H1 (cell line): Measurements from ENCODE around the gene MYO16. TPM values are rescaled to one million over a fixed set of nuclear protein-coding genes. Genes with fewer than 3 reads are reported as not detected.
A peak's percentile ranks its signal among the peaks of the same experiment; 100 is the strongest.

Source experiments
- CTCF ChIA-PET: fragments of 300-600 bp; sonication (Branson Sonifier 250); formaldehyde crosslinking; loops from one replicate; lab custom pipeline; 2021; ENCODE audit not compliant: partially characterized antibody; lab: Charles Lee
- POLR2A ChIA-PET: fragments of 300-600 bp; sonication (Branson Sonifier 250); formaldehyde crosslinking; loops from one replicate; lab custom pipeline; 2021; ENCODE audit warnings: inconsistent platforms; ENCODE audit not compliant: partially characterized antibody; lab: Charles Lee
- DNase-seq, 2 experiments: peaks; one replicate each; pipeline versions ENCODE4 v3.0.0 to v3.0.0-alpha.2; 2010 to 2022; ENCODE audit warnings: low spot score in 2 of 2, low read depth in 1 of 2, mixed read lengths in 1 of 2
- FAIRE-seq: peaks from 2 replicates; lab custom pipeline; 2011; peaks lifted over from hg19 to GRCh38; lab: Jason Lieb, UNC
- H2AFZ ChIP-seq: 2 replicates; pipeline ENCODE4 v1.8.1; 2012; ENCODE audit warnings: low read length, inconsistent platforms
- H2AK5ac ChIP-seq: 2 replicates; pipeline ENCODE4 v1.6.1; 2013; ENCODE audit warnings: low read depth, low read length
- H2BK120ac ChIP-seq: replicated peaks from 2 replicates; pipeline ENCODE3; 2013; ENCODE audit warnings: low read depth, low read length, inconsistent platforms
- H2BK12ac ChIP-seq: 2 replicates; pipeline ENCODE4 v1.6.1; 2013; ENCODE audit warnings: low read depth, low read length
- H2BK15ac ChIP-seq: 2 replicates; pipeline ENCODE4 v1.6.1; 2013; ENCODE audit warnings: low read length
- H2BK20ac ChIP-seq: 2 replicates; pipeline ENCODE4 v1.6.1; 2013; ENCODE audit warnings: low read length
- H2BK5ac ChIP-seq: 2 replicates; pipeline ENCODE4 v1.6.1; 2013; ENCODE audit warnings: low read depth, low read length
- H3K14ac ChIP-seq: 2 replicates; pipeline ENCODE4 v1.6.1; 2013; ENCODE audit warnings: inconsistent platforms; ENCODE audit not compliant: insufficient read length
- H3K18ac ChIP-seq: 2 replicates; pipeline ENCODE4 v1.6.1; 2013; ENCODE audit warnings: low read length; ENCODE audit errors: extremely low read depth
- H3K23ac ChIP-seq: 2 replicates; pipeline ENCODE4 v1.6.1; 2013; ENCODE audit warnings: inconsistent platforms; ENCODE audit not compliant: insufficient read length
- H3K23me2 ChIP-seq: 2 replicates; pipeline ENCODE4 v1.6.1; 2013; ENCODE audit warnings: low read depth, low read length
- H3K27ac ChIP-seq: 2 replicates; pipeline ENCODE4 v1.6.1; 2011; ENCODE audit warnings: low read depth, low read length, inconsistent platforms
- H3K27me3 ChIP-seq, 4 experiments: replicated peaks in 1 of 4; 1 replicate in 1 of 4; 2 replicates in 3 of 4; pipeline versions ENCODE4 v1.6.1 to v1.8.1; 2011 to 2013; ENCODE audit warnings: low read length in 3 of 4, mild to moderate bottlenecking in 3 of 4, inconsistent platforms in 2 of 4, mixed read lengths in 2 of 4, moderate library complexity in 1 of 4; ENCODE audit not compliant: control insufficient read depth in 3 of 4, insufficient read depth in 3 of 4; ENCODE audit errors: extremely low read depth in 1 of 4
- H3K36me3 ChIP-seq, 4 experiments: 2 replicates each; pipeline versions ENCODE4 v1.6.1 to v1.8.1; 2011 to 2013; ENCODE audit warnings: mild to moderate bottlenecking in 4 of 4, low read length in 3 of 4, moderate library complexity in 2 of 4, control low read depth in 1 of 4, inconsistent platforms in 1 of 4; ENCODE audit not compliant: insufficient read depth in 4 of 4, control insufficient read depth in 2 of 4
- H3K4ac ChIP-seq: replicated peaks from 2 replicates; pipeline ENCODE3; 2013; ENCODE audit warnings: low read length, low read depth, mixed read lengths, inconsistent platforms; ENCODE audit not compliant: insufficient read length
- H3K4me1 ChIP-seq, 4 experiments: replicated peaks in 1 of 4; 1 replicate in 1 of 4; 2 replicates in 3 of 4; pipeline versions ENCODE4 v1.6.1 to v1.8.1; 2011 to 2013; ENCODE audit warnings: low read length in 3 of 4, inconsistent platforms in 2 of 4, mixed read lengths in 1 of 4; ENCODE audit not compliant: insufficient read depth in 4 of 4, control insufficient read depth in 3 of 4
- H3K4me2 ChIP-seq, 2 experiments: 2 replicates each; pipeline versions ENCODE4 v1.6.1 to v1.8.1; 2011 to 2013; ENCODE audit warnings: low read depth in 2 of 2, low read length in 2 of 2, control low read depth in 1 of 2, inconsistent platforms in 1 of 2, mild to moderate bottlenecking in 1 of 2; ENCODE audit not compliant: insufficient read depth in 1 of 2
- H3K4me3 ChIP-seq, 4 experiments: fragments of 200-600, 300-600 bp in 1 of 4; sonication (generic), shearing (Covaris generic), sonication (Bioruptor Twin) in 1 of 4; 2 replicates each; pipeline versions ENCODE4 v1.5.1 to v1.8.1; 2011 to 2016; ENCODE audit warnings: low read length in 4 of 4, low read depth in 3 of 4, control low read depth in 2 of 4, inconsistent platforms in 2 of 4, mild to moderate bottlenecking in 2 of 4, mixed read lengths in 1 of 4, moderate library complexity in 1 of 4; ENCODE audit not compliant: insufficient read depth in 2 of 4; ENCODE audit errors: extremely low read depth in 1 of 4
- H3K56ac ChIP-seq: replicated peaks from 2 replicates; pipeline ENCODE3; 2013; ENCODE audit warnings: low read depth, mild to moderate bottlenecking, mixed read lengths, low read length, inconsistent platforms; ENCODE audit not compliant: insufficient read length
- H3K79me1 ChIP-seq: 2 replicates; pipeline ENCODE4 v1.6.1; 2013; ENCODE audit warnings: low read depth, low read length, control low read depth
- H3K79me2 ChIP-seq, 2 experiments: 2 replicates each; pipeline versions ENCODE4 v1.6.1 to v1.8.1; 2012 to 2013; ENCODE audit warnings: low read length in 2 of 2, mild to moderate bottlenecking in 2 of 2, inconsistent platforms in 1 of 2; ENCODE audit not compliant: insufficient read depth in 2 of 2, control insufficient read depth in 1 of 2
- H3K9ac ChIP-seq, 4 experiments: replicated peaks in 1 of 4; 1 replicate in 1 of 4; 2 replicates in 3 of 4; pipeline versions ENCODE4 v1.6.1 to v1.8.1; 2011 to 2013; ENCODE audit warnings: low read depth in 3 of 4, low read length in 3 of 4, control low read depth in 2 of 4, mild to moderate bottlenecking in 2 of 4, moderate library complexity in 2 of 4, inconsistent platforms in 1 of 4; ENCODE audit errors: extremely low read depth in 1 of 4
- H3K9me3 ChIP-seq, 2 experiments: 2 replicates each; pipeline versions ENCODE4 v1.6.1 to v1.8.1; 2012 to 2013; ENCODE audit warnings: mild to moderate bottlenecking in 2 of 2, moderate library complexity in 2 of 2, control low read depth in 1 of 2, inconsistent platforms in 1 of 2, low read depth in 1 of 2, low read length in 1 of 2, mixed read lengths in 1 of 2; ENCODE audit not compliant: insufficient read depth in 2 of 2
- H4K20me1 ChIP-seq, 2 experiments: replicated peaks in 1 of 2; 2 replicates each; pipeline versions ENCODE3 to v1.8.1; 2011 to 2013; ENCODE audit warnings: inconsistent platforms in 2 of 2, low read length in 2 of 2, mild to moderate bottlenecking in 1 of 2; ENCODE audit not compliant: insufficient read depth in 2 of 2, control insufficient read depth in 1 of 2
- H4K5ac ChIP-seq: 2 replicates; pipeline ENCODE4 v1.6.1; 2013; ENCODE audit warnings: low read length, low read depth, mixed read lengths, inconsistent platforms; ENCODE audit not compliant: insufficient read length
- H4K8ac ChIP-seq: 2 replicates; pipeline ENCODE4 v1.8.0; 2013; ENCODE audit warnings: mild to moderate bottlenecking, moderate library complexity, low read length, inconsistent platforms; ENCODE audit not compliant: insufficient read depth; ENCODE audit errors: extremely low read depth
- H4K91ac ChIP-seq: replicated peaks from 2 replicates; pipeline ENCODE3; 2013; ENCODE audit warnings: low read length, mixed read lengths, inconsistent platforms; ENCODE audit not compliant: insufficient read length
- PHF8 ChIP-seq: fragments of 200-600 bp; sonication (generic); conservative IDR thresholded peaks from 2 replicates; pipeline ENCODE4 v1.7.1; 2012; ENCODE audit warnings: low read depth, mild to moderate bottlenecking, inconsistent platforms, low read length, moderate library complexity
- RAD21 ChIP-seq, 2 experiments: IDR thresholded peaks in 1 of 2; conservative IDR thresholded peaks in 1 of 2; 2 replicates each; pipeline ENCODE4 v1.6.1; 2011; ENCODE audit warnings: low read depth in 2 of 2, low read length in 2 of 2, improper control_type of control experiment in 1 of 2, inconsistent platforms in 1 of 2, mild to moderate bottlenecking in 1 of 2, moderate library complexity in 1 of 2
- SAP30 ChIP-seq: fragments of 300-600 bp; sonication (generic); IDR thresholded peaks from 2 replicates; pipeline ENCODE4 v1.7.1; 2012; ENCODE audit warnings: low read length, moderate library complexity, mild to moderate bottlenecking, inconsistent platforms; ENCODE audit not compliant: insufficient read depth, insufficient replicate concordance
- SP4 ChIP-seq: IDR thresholded peaks from 2 replicates; pipeline ENCODE4 v1.6.1; 2012; ENCODE audit warnings: low read length, inconsistent platforms
- WGBS, 2 experiments: shearing (Covaris generic) in 1 of 2; methylation state at CpG; one replicate each; pipeline versions ENCODE4 v1.1.6 to v1.1.7; 2013 to 2015; ENCODE audit warnings: low lambda C conversion rate in 2 of 2, mixed read lengths in 2 of 2, inconsistent platforms in 1 of 2, low coverage in 1 of 2, missing lambda C conversion rate in 1 of 2; ENCODE audit not compliant: insufficient replicate concordance in 2 of 2, insufficient coverage in 1 of 2, insufficient read length in 1 of 2; ENCODE audit errors: extremely low coverage in 1 of 2, missing lambda C conversion rate in 1 of 2; 5-methylcytosine and 5-hydroxymethylcytosine counted together
- polyA plus RNA-seq, 7 experiments: library from polyadenylated mRNA; depleted of rRNA in 3 of 7; stranded (reverse) in 5 of 7; unstranded in 2 of 7; fragments of >200 nt in 5 of 7; fragments of 200-250 nt in 2 of 7; gene quantifications; 1 replicate in 5 of 7; 2 replicates in 1 of 7; 4 replicates in 1 of 7; pipeline versions ENCODE4 v1.2.1 to v1.2.3, GENCODE V29; 2011 to 2013; ENCODE audit warnings: missing spikeins in 2 of 7, mixed read lengths in 2 of 7
- total RNA-seq: library from RNA; stranded (reverse); fragmentation: NEBNext Ultra II Directional; extraction: Animal tissue kit (Norgen Biotek cat#: 25700); gene quantifications from 2 replicates; pipeline ENCODE4 v1.2.1, GENCODE V29; 2021
- TF ChIP-seq, protein P1 (sequence below), 3 experiments: IDR thresholded peaks; 1 replicate in 2 of 3; 2 replicates in 1 of 3; pipeline versions ENCODE4 v1.5.1 to v1.6.1; 2011; ENCODE audit warnings: low read length in 3 of 3, mild to moderate bottlenecking in 3 of 3, inconsistent platforms in 2 of 3, low read depth in 1 of 3, moderate library complexity in 1 of 3; ENCODE audit not compliant: insufficient read depth in 1 of 3; ENCODE audit errors: control extremely low read depth in 1 of 3

The MYO16 gene
- total and polyA plus RNA-seq, 2 of the 8 experiments (the other 6 are each of a cell fraction or from before 2014, with no cell fraction given) = 0.02 to 0.22 TPM

GRCh38 chr13:109135018-109135417 lies 505.6 kb downstream of the MYO16 start:
- Histone ChIP-seq H2BK15ac (no peak overlapping the region), H2BK120ac (no peak overlapping the region), H3K56ac (no peak overlapping the region), H3K36me3 (no peaks in the 10 kb centered on the region; a peak in 1 of 8 replicates), H3K4me3 (no peak overlapping the region), H3K18ac (no peak overlapping the region), H4K5ac (no peak overlapping the region), H3K23ac (no peak overlapping the region), H3K79me1 (no peaks in the 10 kb centered on the region), H3K27ac (no peak overlapping the region), H2AFZ (no peak overlapping the region), H3K79me2 (no peaks in the 10 kb centered on the region), H2BK12ac (no peak overlapping the region), H3K4me2 (no peak overlapping the region), H3K4ac (no peak overlapping the region), H2AK5ac (no peak overlapping the region), H3K27me3 (no peaks in the 10 kb centered on the region), H4K91ac (no peak overlapping the region), H3K4me1 (peaks cover 0 to 12% (median 1%) of the 10 kb centered on the region in 4 experiments; a peak in 2 of 7 replicates), H3K14ac (no peak overlapping the region), H4K20me1 (no peaks in the 10 kb centered on the region), H3K9ac (no peak overlapping the region), H3K23me2 (no peaks in the 10 kb centered on the region), H2BK20ac (no peak overlapping the region), H3K9me3 (peaks cover 3 to 6% of the 10 kb centered on the region in 2 experiments), H4K8ac (no peak overlapping the region), H2BK5ac (no peak overlapping the region)
- FAIRE-seq = peak; percentile 65
- CTCF ChIA-PET = interaction anchor here (0.7 to 2.4 kb wide), 13 partner anchors 10 to 579 kb away, joined by 3 to 14 read pairs (median 3); no protein-coding TSS in a partner anchor
- POLR2A ChIA-PET = no interaction called here
- 90% methylated on average over 6 of the region's 6 CpGs; no CpG with 5 or more reads in 1 of the 2 experiments for WGBS, 2 experiments
- DNase-seq = no peak
- TF ChIP-seq, protein P1, sequence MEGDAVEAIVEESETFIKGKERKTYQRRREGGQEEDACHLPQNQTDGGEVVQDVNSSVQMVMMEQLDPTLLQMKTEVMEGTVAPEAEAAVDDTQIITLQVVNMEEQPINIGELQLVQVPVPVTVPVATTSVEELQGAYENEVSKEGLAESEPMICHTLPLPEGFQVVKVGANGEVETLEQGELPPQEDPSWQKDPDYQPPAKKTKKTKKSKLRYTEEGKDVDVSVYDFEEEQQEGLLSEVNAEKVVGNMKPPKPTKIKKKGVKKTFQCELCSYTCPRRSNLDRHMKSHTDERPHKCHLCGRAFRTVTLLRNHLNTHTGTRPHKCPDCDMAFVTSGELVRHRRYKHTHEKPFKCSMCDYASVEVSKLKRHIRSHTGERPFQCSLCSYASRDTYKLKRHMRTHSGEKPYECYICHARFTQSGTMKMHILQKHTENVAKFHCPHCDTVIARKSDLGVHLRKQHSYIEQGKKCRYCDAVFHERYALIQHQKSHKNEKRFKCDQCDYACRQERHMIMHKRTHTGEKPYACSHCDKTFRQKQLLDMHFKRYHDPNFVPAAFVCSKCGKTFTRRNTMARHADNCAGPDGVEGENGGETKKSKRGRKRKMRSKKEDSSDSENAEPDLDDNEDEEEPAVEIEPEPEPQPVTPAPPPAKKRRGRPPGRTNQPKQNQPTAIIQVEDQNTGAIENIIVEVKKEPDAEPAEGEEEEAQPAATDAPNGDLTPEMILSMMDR (IDR thresholded peaks at IDR 0.05; ENCODE audit: control extremely low read depth in 1 of 3, insufficient read depth in 1 of 3, low read depth in 1 of 3, low read length in 3 of 3) = peak; percentile 29 to 51 (median 46); a peak in 3 of 4 replicates
- no peak for TF ChIP-seq SP4
- peak; percentile 53 to 57 for TF ChIP-seq RAD21 (IDR thresholded peaks at IDR 0.05 in 1 of 2, conservative IDR thresholded peaks at IDR 0.05 in 1 of 2; ENCODE audit: low read depth in 2 of 2, low read length in 2 of 2)
- no peak for TF ChIP-seq PHF8
- no peak for TF ChIP-seq SAP30
